Hepatocyte (in vitro differentiated cells): ENCODE results near the gene RPGRIP1.

Experiments used
- EZH2 ChIP-seq: fragments of 200-600 bp; sonication (generic); IDR thresholded peaks from 2 replicates; pipeline ENCODE4 v1.6.1; 2016; ENCODE audit warnings: antibody characterized with exemption, mild to moderate bottlenecking, borderline replicate concordance
- EZH2phosphoT487 ChIP-seq: fragments of 200-600 bp; sonication (generic); IDR thresholded peaks from one replicate; pipeline ENCODE4 v1.6.1; 2018; ENCODE audit warnings: antibody characterized with exemption, mild to moderate bottlenecking, low read depth, moderate library complexity; ENCODE audit not compliant: unreplicated experiment, severe bottlenecking

DNA sequence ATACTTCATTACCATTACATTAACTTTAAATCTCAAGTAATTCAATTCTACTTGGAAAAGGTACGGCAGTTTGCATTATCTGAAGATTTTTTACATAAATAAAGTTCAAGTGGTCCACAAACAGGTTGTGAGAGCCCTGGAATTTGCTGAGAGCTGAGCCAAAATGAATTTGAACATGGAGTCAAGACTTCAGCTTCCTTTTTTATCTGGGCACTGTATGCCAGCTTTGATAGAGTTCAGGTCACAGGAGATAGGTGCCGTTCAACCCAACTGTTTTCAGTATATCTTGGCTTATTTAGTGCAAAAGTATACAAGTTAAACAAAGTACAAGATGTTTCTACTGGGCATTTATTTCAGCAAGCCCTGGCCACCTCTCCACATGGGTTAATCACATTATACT, 39.5 kb upstream of the RPGRIP1 start:
- TF ChIP-seq EZH2, result no peak
- TF ChIP-seq EZH2phosphoT487, result no peak
